Duodenal mucosa (tissue), 2 donors: Measurements from ENCODE around the gene LHFPL3.

Source experiments
- H3K27ac ChIP-seq: one replicate; pipeline ENCODE4 v1.7.0; 2013; ENCODE audit warnings: low read depth, low read length
- H3K27me3 ChIP-seq, 2 donors: one replicate each; pipeline ENCODE4 v1.7.0; 2013; ENCODE audit warnings: low read length in 2 of 2, control low read depth in 1 of 2; ENCODE audit not compliant: insufficient read depth in 2 of 2, control insufficient read depth in 1 of 2
- H3K36me3 ChIP-seq, 2 donors: one replicate each; pipeline ENCODE4 v1.7.0; 2013; ENCODE audit warnings: low read length in 2 of 2, control low read depth in 1 of 2; ENCODE audit not compliant: insufficient read depth in 2 of 2, control insufficient read depth in 1 of 2
- H3K4me1 ChIP-seq, 2 donors: one replicate each; pipeline ENCODE4 v1.7.0; 2013; ENCODE audit warnings: low read length in 2 of 2, control low read depth in 1 of 2; ENCODE audit not compliant: insufficient read depth in 2 of 2, control insufficient read depth in 1 of 2
- H3K4me3 ChIP-seq, 2 donors: one replicate each; pipeline ENCODE4 v1.7.0; 2013; ENCODE audit warnings: low read length in 2 of 2, low read depth in 1 of 2
- H3K9ac ChIP-seq, 2 donors: one replicate each; pipeline ENCODE4 v1.7.0; 2013; ENCODE audit warnings: low read length in 2 of 2, low read depth in 1 of 2
- H3K9me3 ChIP-seq, 2 donors: one replicate each; pipeline ENCODE4 v1.7.0; 2013; ENCODE audit warnings: low read length in 2 of 2, control low read depth in 1 of 2; ENCODE audit not compliant: control insufficient read depth in 1 of 2

Gene LHFPL3

DNA sequence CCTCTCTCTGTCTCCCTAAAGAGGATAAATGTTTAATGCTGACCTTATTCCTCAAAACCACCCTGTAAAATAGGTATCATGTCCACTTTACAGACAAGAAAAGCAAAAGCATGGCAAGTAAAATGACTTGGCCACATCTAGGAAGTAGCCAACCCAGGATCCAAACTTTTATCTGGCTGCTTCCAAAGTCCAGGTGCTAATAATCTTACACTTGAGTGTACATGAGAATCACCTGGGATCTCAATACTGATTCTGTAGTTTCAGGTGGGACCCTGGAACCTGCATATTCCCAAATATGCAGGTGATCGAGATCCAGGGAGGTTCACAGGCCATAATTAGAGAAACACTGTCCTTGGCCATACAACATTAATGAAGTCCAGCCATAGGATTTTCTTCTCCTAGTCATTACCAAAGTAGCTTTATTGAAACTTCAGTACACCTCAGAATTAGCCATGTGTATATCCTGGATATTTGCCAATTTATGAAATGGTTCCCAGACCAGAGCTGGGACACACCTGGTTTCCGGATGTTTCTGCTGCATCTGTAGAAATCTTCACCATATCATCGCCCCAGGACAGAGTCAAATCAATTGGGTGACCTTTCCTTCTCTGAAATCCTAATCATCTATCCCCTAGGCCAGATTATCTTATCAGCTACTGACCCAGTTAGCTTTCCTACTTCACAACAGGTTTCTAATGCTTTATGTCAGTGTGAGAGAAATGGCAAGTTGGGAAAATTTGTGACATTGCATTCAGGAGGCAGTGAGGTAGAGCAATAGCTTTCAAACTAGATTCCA is 566.5 kb downstream of the LHFPL3 start:
- H3K4me3 ChIP-seq = no peak overlapping the region
- no peaks in the 10 kb centered on the region for H3K9me3 ChIP-seq
- H3K4me1 ChIP-seq = peaks cover 24 to 28% of the 10 kb centered on the region in 2 donors
- H3K36me3 ChIP-seq = peaks cover 3 to 11% of the 10 kb centered on the region in 2 donors
- no peak overlapping the region for H3K27ac ChIP-seq
- no peaks in the 10 kb centered on the region for H3K27me3 ChIP-seq
- no peak overlapping the region for H3K9ac ChIP-seq

DNA sequence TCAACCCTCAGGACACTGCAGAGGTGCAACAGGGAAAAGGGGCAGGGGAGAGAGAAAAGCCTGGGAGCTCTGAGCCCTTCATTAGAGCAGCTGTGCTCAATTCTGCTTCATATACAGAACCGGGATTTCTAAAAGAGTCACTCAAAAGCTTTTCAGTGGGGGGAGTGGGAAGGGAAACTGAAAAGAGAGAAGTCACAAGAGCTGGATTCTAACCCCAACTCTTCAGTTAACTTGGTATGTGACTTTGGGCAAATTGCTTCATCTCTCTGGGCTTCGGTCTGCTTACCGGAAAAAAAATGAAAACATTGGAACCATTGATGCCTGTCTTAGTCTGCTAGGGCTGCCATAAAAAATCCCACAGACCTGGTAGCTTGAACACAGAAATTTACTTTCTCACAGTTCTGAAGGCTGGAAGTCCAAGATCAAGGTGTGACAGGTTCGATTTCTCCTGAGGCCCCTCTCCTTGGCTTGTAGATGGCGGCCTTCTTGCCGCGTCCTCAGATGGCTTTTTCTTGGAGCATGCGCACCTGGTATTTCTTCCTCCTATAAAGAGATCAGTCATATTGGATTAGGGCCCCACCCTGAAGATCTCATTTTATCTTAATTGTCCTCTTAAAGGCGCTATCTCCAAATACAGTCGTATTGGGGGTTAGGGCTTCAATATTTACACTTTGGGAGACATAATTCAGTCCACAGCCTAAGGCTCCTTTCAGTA is 567.3 kb downstream of the LHFPL3 start:
- Histone ChIP-seq H3K27me3 (no peaks in the 10 kb centered on the region), H3K4me1 (peaks cover 24 to 28% of the 10 kb centered on the region in 2 donors), H3K4me3 (no peak overlapping the region), H3K9ac (no peak overlapping the region), H3K27ac (no peak overlapping the region), H3K36me3 (peaks cover 3 to 9% of the 10 kb centered on the region in 2 donors), H3K9me3 (no peaks in the 10 kb centered on the region)

DNA sequence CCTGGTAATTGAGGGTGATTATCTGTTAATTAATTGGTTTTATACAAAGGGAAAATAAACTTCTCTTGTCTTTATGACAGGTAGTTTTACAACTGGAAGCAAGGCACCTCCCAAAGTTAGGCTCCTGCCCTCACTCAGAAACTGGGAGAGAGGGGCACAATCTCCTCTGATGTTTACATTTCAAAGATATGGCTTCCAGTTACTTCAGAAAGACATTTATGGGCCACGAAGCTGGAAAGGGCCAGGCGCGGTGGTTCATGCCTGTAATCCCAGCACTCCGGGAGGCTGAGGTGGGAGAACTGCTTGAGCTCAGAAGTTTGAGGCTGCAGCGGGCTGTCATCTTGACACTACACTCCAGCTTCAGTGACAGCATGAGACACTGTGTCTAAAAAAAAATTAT is 570.0 kb downstream of the LHFPL3 start:
- H3K36me3 ChIP-seq = peaks cover 3 to 8% of the 10 kb centered on the region in 2 donors
- H3K9me3 ChIP-seq = no peaks in the 10 kb centered on the region
- peaks cover 24 to 28% of the 10 kb centered on the region in 2 donors for H3K4me1 ChIP-seq
- no peak overlapping the region for H3K27ac ChIP-seq
- no peak overlapping the region for H3K4me3 ChIP-seq
- H3K9ac ChIP-seq = no peak overlapping the region
- no peaks in the 10 kb centered on the region for H3K27me3 ChIP-seq

DNA sequence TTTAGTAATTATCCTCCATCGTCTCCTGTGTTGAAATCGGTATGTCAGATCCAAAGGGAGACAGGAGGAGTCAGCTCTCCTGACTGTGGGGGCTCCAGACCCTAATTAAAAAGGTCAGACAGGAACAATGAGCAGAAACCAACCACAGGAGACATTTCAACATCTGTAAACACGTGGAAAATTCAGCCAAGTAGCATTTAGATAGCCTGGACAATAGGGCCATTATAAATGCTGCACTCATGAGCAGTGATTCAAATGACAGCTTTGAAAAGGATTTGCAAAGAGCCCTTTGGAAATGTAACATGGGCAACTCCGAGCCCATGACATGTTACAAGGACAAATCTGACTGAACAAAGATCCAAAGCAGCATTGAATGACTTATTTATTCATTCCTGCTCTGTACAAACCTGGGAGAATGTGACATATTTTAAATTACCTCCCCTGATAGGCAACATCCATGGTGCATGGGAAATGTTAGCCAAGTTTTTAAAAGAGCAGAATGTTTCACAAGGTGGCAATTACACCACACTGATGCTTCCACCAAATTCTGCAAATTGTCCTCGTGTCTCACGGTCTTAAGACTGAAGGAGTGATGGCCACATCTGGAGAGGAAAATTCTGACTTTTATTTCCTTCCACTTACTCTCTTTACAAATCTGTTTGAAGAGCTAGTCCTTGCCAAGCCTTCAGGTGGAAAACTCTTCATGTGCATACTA is 572.3 kb downstream of the LHFPL3 start:
- Histone ChIP-seq H3K4me3 (no peak overlapping the region), H3K4me1 (peaks cover 11 to 15% of the 10 kb centered on the region in 2 donors), H3K27me3 (no peaks in the 10 kb centered on the region), H3K36me3 (peaks cover 0 to 8% of the 10 kb centered on the region in 2 donors), H3K27ac (no peak overlapping the region), H3K9me3 (no peaks in the 10 kb centered on the region), H3K9ac (no peak overlapping the region)

DNA sequence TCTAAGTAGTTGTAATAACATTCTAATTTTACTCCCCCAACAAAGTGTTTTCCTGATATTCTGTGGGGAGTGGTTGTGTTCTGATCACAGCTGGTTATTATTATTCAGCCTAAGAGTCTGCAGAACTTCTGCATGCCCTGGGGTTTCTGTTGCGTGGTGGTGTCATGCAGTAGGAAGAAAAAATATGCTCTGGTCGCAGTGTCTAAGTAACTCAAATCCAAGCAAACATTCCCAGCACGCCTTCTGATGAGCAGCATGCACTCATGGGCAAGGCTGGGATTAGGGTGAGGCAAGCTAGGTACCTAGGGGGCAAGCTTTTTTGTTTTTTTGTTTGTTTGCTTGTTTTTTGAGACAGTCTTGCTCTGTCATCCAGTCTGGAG is 572.8 kb downstream of the LHFPL3 start:
- no peak overlapping the region for H3K9ac ChIP-seq
- no peak overlapping the region for H3K27ac ChIP-seq
- H3K27me3 ChIP-seq = no peaks in the 10 kb centered on the region

DNA sequence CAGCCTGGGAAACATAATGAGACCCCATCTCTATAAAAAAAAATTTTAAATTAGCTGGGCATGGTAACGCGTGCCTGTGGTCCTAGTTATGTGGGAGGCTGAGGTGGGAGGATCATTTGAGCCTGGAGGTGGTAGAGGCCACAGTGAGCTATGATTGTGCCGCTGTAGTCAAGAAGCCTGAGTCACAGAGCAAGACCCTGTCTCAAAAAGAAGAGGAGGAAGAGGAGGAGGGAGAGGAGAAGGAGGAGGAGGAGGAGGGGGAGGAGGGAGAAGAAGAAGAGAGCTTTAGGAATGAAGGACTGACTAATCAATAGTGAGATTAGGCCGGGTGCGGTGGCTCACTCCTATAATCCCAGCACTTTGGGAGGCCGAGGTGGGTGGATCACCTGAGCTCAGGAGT is 573.8 kb downstream of the LHFPL3 start:
- Histone ChIP-seq H3K9ac (no peak overlapping the region), H3K4me3 (no peak overlapping the region), H3K9me3 (no peaks in the 10 kb centered on the region), H3K27ac (no peak overlapping the region), H3K36me3 (peaks cover 0 to 8% of the 10 kb centered on the region in 2 donors), H3K27me3 (no peaks in the 10 kb centered on the region), H3K4me1 (peaks cover 4 to 9% of the 10 kb centered on the region in 2 donors)

More for the DNA sequence above, 572.8 kb downstream of the LHFPL3 start:
- Histone ChIP-seq H3K36me3 (peaks cover 0 to 8% of the 10 kb centered on the region in 2 donors), H3K4me3 (no peak overlapping the region), H3K4me1 (peaks cover 10 to 11% of the 10 kb centered on the region in 2 donors), H3K9me3 (no peaks in the 10 kb centered on the region)

DNA sequence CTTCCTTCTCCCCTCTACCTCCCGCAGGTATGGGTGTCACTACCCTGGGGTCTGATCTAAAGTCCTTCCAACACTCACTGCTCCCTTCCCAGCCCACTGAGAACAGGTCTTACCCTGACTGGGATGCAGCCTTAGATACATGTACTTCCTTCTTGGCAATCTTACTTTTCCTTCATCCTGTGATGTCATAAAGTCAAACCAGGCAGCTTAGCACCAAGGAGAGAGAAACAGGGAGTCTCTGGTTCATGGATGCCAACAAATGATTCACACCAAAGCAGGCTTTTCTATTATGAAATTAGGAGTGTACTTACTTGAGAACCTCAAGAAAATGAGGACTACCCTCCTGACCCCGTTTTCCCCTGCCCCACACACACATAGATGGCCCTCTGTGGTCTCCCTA is 574.6 kb downstream of the LHFPL3 start:
- Histone ChIP-seq H3K4me3 (no peak overlapping the region), H3K9me3 (no peaks in the 10 kb centered on the region), H3K9ac (no peak overlapping the region), H3K36me3 (peaks cover 0 to 8% of the 10 kb centered on the region in 2 donors), H3K27ac (no peak overlapping the region), H3K27me3 (no peaks in the 10 kb centered on the region), H3K4me1 (peaks cover 0 to 15% of the 10 kb centered on the region in 2 donors)

DNA sequence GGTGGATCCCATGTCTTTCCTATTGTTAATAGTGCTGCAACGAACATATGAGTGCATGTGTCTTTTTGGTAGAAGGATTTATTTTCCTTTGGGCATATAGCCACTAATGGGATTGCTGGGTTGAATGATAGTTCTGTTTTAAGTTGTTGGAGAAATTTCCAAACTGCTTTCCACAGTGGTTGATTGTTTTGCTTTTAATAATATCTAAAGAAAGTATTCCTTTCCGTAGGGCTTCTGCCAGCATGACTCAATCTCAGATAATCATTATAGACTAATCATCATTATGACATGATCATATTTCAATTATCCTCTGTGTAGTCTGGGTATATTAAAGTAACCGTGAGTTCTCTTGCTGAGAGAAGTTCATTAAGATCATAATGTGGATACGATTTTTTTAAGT is 575.4 kb downstream of the LHFPL3 start:
- peaks cover 0 to 8% of the 10 kb centered on the region in 2 donors for H3K36me3 ChIP-seq
- H3K4me1 ChIP-seq = peaks cover 0 to 15% of the 10 kb centered on the region in 2 donors
- H3K9me3 ChIP-seq = no peaks in the 10 kb centered on the region
- H3K4me3 ChIP-seq = no peak overlapping the region
- no peak overlapping the region for H3K9ac ChIP-seq
- H3K27me3 ChIP-seq = no peaks in the 10 kb centered on the region
- no peak overlapping the region for H3K27ac ChIP-seq

DNA sequence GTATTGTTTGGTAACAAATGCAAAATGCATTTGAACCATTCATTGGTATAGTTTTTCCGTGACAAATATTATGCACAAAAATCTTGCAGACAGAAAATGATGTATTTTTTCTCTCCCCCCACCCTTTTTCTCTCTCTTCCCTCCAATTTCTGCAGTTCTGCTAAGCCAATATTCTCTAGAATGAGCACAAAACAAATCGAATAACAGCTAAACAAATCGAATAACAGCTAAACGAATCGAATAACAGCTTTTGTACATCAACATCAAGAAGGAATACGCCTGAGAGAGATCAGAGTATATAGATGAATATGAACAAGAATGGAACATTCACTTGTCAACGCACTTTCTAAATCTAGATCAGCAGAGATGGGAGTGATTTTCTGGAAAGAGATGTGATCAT is 577.6 kb downstream of the LHFPL3 start:
- Histone ChIP-seq H3K9ac (no peak overlapping the region), H3K36me3 (peaks cover 0 to 7% of the 10 kb centered on the region in 2 donors), H3K9me3 (no peaks in the 10 kb centered on the region), H3K4me1 (peaks cover 0 to 15% of the 10 kb centered on the region in 2 donors), H3K27me3 (no peaks in the 10 kb centered on the region), H3K27ac (no peak overlapping the region), H3K4me3 (no peak overlapping the region)

DNA sequence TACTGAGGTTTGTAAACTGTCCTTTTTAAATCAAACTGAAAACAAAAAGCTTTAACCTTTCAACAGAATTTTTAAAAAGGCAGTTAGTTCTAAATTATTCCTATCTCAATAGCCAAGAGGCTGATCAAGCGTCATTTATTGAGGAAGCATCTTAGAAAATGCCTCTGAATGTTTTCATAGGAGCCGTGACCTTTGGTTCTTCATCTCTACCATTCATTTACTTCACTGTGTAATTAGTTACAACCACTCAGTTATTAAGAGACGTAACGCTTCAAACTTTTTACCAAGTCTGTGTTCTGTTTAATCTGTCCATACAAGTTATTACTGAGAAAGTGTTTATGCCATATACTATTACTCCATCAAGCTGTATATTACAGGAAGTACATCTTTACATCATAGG is 578.2 kb downstream of the LHFPL3 start:
- no peaks in the 10 kb centered on the region for H3K27me3 ChIP-seq
- no peak overlapping the region for H3K9ac ChIP-seq
- H3K27ac ChIP-seq = no peak overlapping the region
- no peak overlapping the region for H3K4me3 ChIP-seq
- peaks cover 0 to 7% of the 10 kb centered on the region in 2 donors for H3K36me3 ChIP-seq
- H3K9me3 ChIP-seq = no peaks in the 10 kb centered on the region
- peaks cover 0 to 15% of the 10 kb centered on the region in 2 donors for H3K4me1 ChIP-seq
